GM19395 (cell line): ENCODE measurements around the gene TRABD2B.

ENCODE experiments used
- ATAC-seq: cut with Tn5 transposase; IDR thresholded peaks from one replicate; pipeline ENCODE4 v1.9.1; 2021; ENCODE audit warnings: mild to moderate bottlenecking, moderate library complexity; ENCODE audit not compliant: unreplicated experiment

The TRABD2B gene

DNA sequence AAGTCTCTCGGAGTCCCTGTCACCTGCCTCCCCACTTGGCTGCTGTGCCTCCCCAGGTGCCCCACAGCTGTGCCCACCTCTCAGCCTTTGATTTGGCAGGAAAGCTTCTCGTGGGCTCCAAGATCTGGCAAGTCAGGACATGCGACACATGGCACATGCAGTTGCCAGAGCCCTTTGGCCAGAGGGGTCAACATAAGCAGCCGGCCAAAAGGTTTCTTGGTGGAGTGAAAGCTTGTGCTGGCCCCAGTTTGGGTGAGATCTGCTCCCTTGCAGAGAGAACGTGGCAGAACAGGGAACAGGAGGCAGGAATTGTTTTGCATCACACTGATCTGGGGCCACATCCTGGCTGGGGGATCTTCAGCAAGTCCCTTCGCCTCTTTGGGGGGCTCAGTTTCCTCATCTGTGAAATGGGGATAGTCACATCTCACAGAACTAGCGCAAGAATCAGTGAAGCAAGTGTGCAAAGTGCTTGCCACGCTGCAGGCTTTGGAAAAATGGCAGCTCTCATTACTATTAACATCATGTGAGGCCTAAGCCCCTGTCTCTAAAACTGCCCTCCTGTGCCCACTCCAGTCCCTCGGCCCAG, 232.6 kb downstream of the TRABD2B start:
- no peak for ATAC-seq

DNA sequence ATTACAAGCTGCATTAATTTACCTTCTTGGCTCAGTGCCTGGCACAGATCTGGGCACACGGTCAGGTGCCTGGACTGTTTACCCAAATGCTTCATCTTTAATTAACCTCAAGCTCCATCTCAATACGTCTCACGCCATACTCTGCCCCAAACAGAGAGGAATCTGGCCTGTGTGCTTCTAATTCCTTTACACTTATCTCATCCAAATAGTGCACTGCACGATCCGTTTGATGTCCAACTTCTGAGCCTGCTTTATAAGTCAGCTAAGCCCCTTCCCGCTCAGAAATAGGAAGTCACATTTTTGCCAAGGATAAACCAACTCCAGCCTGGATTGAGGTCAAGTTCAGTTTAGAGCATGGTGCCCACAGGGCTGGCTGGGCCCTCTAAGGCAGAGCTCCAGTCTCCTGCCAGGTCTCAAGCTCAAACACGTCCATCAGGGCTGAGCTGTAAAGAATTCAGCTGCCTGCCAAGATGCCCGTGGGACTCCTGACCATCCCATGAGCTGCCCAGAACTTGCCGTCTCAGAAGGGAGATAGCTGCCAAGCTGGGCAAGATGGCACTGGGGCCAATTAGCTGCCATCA, 233.5 kb downstream of the TRABD2B start:
- no peak for ATAC-seq

DNA sequence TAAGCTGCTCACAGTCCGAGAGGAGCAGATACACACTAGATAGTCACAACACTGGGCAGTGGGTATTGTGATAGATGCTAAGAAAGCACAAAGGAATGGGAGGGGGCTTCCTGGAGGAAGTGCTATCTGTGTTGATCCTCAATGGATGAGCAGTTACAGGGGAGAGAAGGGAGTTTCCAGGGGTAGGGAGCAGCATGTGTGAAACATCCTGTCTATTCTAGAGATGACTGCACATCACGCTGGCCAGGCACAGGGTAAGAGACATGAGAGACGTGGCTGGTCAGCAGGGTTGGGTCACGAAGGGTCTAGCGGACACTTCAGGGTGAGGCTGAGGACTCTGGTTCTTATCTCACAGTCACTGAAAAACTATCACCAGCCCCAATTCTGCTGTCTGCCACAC, 235.2 kb downstream of the TRABD2B start:
- ATAC-seq: no peak

DNA sequence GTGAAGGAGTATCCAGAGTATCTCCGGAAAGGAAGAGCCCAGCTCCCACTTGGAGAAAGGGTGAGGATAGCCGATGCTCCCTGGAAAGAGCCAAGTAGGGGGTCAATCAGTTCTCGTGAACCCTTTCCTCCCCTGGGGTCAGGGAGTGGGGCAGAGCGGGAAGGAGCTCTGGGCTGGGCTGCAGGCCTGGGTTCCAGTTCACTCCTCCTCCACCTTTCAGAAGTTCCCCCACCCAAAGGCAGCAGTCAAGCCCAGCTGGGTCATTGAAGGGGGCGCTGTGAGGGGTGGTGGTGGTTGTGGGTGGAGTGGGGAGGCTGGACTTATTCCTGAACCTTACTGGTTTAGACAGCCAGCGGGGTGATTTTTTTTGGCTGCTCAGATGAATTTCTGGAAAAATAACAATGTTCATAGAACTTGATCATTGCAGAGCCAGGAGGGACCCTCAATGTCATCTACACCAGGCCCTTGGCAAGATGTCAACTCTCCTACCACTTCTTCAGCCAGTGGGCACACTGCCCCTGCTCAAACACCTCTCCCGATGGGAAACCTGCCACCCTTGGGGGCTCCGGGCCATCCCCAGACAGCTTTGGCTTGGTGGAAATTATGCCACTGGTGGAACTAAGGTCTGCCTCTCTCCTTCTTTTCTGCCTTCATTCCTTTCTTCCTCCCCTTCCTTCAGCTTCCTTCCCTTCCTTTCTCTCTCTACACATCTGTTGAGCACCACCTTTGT, 235.8 kb downstream of the TRABD2B start:
- ATAC-seq: no peak

DNA sequence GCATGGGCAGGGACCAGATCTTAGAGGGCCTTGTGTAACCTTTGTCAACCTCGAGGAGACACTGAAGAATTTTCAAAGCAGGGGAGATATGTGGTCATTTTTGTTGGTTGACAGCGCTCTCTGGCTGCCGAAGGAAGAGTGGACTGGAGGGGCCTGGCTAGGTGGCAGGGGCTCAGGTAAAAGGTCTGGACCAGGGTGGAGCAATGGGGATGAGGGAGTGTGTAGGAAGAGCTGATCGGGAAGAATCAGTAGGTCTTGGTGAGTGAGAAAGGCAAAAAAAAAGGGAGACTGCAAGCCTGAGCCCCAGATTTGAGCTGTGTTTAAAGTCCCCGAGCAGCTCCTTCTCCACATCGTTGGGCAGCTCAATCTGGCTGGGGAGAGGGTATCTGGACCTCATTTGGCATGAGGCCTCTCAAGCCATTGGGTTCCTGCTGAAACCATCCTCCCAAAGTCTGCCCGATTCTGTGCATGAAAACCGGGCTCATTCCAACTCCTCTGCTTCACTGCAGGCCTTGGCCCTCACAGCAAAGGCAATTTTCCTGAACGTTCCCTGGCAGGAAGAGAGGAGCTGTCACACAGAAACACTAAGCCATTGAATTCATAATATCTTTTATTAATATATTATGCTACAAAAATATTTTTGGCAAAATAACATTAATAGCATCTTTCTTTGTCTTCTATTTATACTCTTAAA, 237.1 kb downstream of the TRABD2B start:
- no peak for ATAC-seq

- no peak for ATAC-seq
These were observed 237.8 kb downstream of the TRABD2B start for GRCh38 chr1:47759251-47759935.

DNA sequence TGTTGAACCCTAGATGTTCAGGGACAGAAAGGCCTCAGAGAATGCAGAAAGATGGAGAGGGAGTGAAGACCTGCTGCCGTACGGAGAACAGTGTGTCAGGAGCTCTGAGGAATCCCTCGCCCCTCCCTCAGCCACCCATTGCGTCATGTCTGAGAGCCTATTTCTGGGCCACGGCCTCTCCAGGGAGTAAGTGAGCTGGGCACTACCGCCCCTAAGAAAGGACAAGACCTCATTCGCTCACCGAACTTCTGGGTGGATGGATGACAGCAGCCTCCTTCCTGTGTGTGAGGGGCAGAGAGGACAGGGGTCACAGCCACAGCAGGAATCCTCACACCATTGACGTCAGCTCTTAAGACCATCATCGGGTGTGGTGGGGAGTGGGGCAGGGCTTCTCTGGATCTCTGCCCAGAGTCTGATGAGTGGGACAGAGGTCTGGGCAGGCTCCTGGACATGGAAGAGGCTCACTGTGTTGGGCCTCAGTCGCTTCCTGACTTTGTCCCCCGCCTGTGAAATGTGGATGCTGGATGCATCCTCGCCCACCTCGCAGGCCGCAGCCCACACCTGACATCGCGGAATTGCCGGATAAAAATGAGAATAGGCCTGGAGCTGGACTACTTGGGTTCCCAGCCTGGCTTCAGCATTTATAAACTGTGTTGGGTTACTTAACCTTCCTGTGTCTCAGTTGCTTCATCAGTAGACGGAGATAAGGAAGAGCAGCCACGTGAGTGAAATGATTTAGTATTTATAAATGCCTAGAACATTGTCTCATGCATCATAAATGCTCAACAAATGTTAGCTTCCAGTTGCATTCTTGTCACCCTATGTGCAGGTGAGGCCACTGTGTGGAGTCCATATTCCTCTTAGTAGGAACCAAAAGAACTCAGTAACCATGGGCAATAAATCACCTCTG, 238.6 kb downstream of the TRABD2B start:
- no peak for ATAC-seq

GRCh38 chr1:47757226-47757975, 239.8 kb downstream of the TRABD2B start:
- no peak for ATAC-seq

DNA sequence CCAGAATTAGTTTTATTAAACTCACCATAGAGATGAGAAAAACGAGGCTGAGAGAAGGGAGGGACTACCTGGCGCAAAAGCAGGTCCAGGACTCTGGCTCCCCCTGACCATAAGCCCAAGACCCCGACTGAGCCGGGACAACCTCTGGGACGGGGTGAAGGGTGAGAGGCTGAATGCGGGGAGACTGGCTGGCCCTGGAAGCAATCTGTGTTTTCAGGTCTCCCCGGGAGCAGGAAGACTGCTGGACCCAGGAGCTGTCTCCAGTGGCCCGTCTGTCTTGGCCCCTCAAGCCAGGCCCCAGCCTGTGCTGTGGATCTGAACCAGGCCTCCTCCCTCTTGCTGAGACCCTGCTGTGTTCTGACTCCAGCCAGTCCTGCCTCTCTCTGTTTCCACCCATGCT, 240.8 kb downstream of the TRABD2B start:
- ATAC-seq: no peak

- no peak for ATAC-seq
These were observed 241.2 kb downstream of the TRABD2B start for GRCh38 chr1:47756006-47756405.

DNA sequence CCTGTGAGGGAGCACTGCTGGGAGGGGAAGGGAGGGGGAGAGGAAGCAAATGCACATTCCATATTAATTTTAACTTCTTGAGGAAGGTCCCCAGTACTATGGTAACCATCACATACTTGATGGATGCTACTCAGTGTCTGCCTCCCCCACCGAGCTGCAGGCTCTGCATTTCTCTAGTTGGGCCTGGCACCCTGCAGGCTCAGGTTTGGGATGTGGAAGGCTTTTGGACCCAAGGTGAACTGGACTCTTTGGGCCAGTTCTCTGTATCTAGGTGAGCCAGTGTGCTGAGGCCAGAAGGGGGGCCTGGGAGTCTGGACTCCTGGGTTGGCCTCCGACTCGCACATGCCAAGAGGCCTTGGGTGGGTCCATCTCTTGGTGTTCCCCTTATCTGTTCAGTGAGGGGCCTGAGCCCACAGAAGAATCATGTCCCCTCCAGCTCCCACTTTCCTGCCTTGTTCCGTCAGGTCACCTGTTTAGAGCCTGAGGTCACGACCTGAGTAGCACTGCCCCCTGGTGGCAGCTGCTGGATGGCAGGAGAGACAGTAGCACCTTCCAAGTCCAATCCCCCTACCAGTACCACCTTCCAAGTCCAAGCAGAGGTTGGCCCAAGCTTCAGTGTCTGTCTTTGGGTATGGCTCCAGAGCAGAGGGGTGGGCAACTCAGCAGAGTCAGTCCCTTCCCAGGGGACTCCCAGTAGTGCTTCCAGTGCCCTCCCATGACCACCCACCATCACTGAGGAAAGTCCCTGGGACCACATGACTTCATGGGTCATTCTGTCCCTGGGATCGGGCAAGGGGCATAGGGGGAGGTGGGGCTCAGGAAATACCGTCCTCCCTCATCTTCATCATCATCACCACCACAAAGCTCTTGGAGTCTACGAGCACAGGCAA, 241.8 kb downstream of the TRABD2B start:
- ATAC-seq: no peak

- ATAC-seq: no peak
These were observed 243.0 kb downstream of the TRABD2B start for GRCh38 chr1:47754221-47754620.

GRCh38 chr1:47753808-47754207, 243.4 kb downstream of the TRABD2B start:
- ATAC-seq: no peak

DNA sequence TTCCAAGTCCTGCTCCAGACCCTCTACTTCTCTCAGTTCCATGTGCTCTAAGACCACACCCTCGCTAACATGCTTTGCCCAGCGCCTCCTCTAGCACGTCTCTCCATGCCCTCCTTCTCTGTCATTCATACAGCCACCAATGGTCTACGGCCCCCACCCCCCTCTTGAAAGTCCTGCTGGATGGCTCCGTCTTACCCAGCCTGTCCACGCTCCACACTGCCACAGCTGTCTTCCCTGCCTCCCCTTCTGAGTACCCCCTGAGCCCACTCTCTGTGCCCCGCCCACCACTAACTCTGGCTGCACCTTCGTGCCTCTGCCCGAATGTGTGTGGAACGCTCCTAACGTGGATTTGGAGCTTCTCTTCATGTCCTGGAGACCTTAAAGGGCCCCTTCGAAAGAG, 244.6 kb downstream of the TRABD2B start:
- no peak for ATAC-seq

- no peak for ATAC-seq
These were observed 245.2 kb downstream of the TRABD2B start for GRCh38 chr1:47751996-47752451.

DNA sequence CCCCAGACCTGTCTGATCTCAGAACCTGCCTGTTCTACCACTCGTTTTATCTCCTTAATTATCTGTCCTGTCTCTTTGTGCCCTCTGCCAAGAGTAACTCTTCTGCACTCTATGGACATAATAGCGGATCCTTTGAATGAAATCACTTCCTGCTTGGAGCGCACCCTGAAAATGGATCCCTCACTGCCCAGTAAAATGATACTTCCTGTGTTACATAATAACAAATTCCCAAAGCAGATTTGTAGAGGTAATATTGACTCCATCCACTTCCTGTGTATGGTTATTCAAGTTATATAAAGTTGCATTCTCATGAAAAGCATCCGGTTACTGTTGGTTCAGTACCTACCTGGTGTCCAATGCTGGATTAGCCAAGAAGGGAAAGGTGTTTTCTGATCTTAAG, 246.0 kb downstream of the TRABD2B start:
- no peak for ATAC-seq

DNA sequence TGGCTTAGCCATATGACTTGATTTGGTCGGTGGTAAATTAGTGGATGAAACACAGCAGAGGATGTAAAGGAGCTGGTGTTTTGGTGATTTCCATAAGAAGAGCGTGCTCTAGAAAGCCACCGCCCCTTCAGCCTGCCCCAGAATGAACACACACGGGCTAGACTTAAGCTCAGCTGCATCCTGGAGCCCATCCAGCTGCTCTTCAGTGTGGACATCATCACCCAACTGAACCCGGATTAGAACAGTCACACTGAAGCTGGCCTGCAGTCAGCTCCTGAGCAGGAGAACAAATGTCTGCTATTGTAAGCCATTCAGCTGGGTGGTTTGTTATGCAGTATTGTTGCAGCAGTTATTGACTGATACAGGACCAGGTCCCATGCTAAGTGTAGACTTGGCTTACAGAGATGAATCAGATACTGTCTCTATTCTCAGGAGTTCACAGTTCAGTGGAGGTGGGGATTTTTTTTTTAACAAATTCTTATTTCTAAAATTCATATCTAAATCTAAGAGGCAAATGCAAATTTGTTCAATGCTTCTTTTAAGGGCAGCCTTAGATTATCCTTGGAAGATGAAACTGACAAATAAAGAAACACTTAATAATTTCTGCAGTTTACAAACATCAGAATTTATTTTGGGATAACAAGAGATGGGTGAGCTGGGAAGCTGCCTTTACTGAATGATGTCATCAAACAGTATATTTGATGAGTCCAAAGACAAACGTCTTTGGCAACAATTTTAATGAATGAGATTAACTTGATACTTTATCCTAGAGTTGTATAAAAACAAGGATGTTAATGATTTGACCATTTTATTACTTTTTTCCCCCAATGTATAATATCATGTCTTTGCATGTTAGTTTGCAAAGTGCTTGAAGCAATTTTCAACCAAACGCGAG, 251.2 kb downstream of the TRABD2B start:
- no peak for ATAC-seq
